Fibroblast of lung (primary cell): Measurements from ENCODE around the gene LPIN3. TPM values are rescaled to one million over a fixed set of nuclear protein-coding genes. Genes with fewer than 3 reads are reported as not detected.

Source experiments
- DNase-seq, 2 donors: peaks; one replicate each; pipeline versions ENCODE4 v3.0.0 to v3.0.0-alpha.2; 2010; ENCODE audit warnings: low read depth in 2 of 2
- H2AFZ ChIP-seq: 2 replicates; pipeline ENCODE4 v1.5.1; 2012; ENCODE audit warnings: low read length, control low read depth, inconsistent platforms
- H3K27ac ChIP-seq: 2 replicates; pipeline ENCODE4 v1.5.1; 2011; ENCODE audit warnings: low read length, control low read depth; ENCODE audit not compliant: insufficient read depth
- H3K27me3 ChIP-seq: 2 replicates; pipeline ENCODE4 v1.5.1; 2011; ENCODE audit warnings: mild to moderate bottlenecking, low read length; ENCODE audit not compliant: control insufficient read depth, insufficient read depth
- H3K36me3 ChIP-seq: 2 replicates; pipeline ENCODE4 v1.5.1; 2011; ENCODE audit warnings: low read length; ENCODE audit not compliant: control insufficient read depth, insufficient read depth
- H3K4me1 ChIP-seq: 2 replicates; pipeline ENCODE4 v1.5.1; 2011; ENCODE audit warnings: low read length; ENCODE audit not compliant: control insufficient read depth, insufficient read depth; ENCODE audit errors: extremely low read depth
- H3K4me2 ChIP-seq: 2 replicates; pipeline ENCODE4 v1.5.1; 2011; ENCODE audit warnings: low read length, control low read depth; ENCODE audit not compliant: insufficient read depth; ENCODE audit errors: extremely low read depth
- H3K4me3 ChIP-seq, 4 experiments: fragments of 200-600 bp in 1 of 4; sonication (generic) in 1 of 4; replicated peaks in 1 of 4; 2 replicates each; pipeline ENCODE4 v1.5.1; 2011 to 2016; ENCODE audit warnings: low read length in 4 of 4, low read depth in 3 of 4, mild to moderate bottlenecking in 3 of 4, control low read depth in 2 of 4, inconsistent platforms in 1 of 4, mixed read lengths in 1 of 4; ENCODE audit not compliant: insufficient read depth in 1 of 4; ENCODE audit errors: control extremely low read depth in 1 of 4
- H3K79me2 ChIP-seq: 2 replicates; pipeline ENCODE4 v1.5.1; 2012; ENCODE audit warnings: mild to moderate bottlenecking, low read length, inconsistent platforms; ENCODE audit not compliant: control insufficient read depth, insufficient read depth
- H3K9ac ChIP-seq: 2 replicates; pipeline ENCODE4 v1.5.1; 2011; ENCODE audit warnings: mild to moderate bottlenecking, low read length, control low read depth; ENCODE audit not compliant: insufficient read depth
- H3K9me3 ChIP-seq: 2 replicates; pipeline ENCODE4 v1.5.1; 2012; ENCODE audit warnings: low read depth, low read length; ENCODE audit not compliant: control insufficient read depth, insufficient read depth
- H4K20me1 ChIP-seq: 2 replicates; pipeline ENCODE4 v1.5.1; 2011; ENCODE audit warnings: low read length; ENCODE audit not compliant: control insufficient read depth, insufficient read depth; ENCODE audit errors: extremely low read depth
- CTCF ChIP-seq, 2 donors: IDR thresholded peaks in 1 of 2; conservative IDR thresholded peaks in 1 of 2; 1 replicate in 1 of 2; 2 replicates in 1 of 2; pipeline ENCODE4 v1.5.1; 2011 to 2012; ENCODE audit warnings: low read length in 2 of 2, control low read depth in 1 of 2, inconsistent platforms in 1 of 2, low read depth in 1 of 2, mild to moderate bottlenecking in 1 of 2
- EZH2 ChIP-seq: IDR thresholded peaks from 2 replicates; pipeline ENCODE4 v1.5.1; 2012; ENCODE audit warnings: low read length, control low read depth, mild to moderate bottlenecking; ENCODE audit errors: missing control alignments
- polyA plus RNA-seq, 2 donors: library from polyadenylated mRNA; depleted of rRNA in 1 of 2; stranded (reverse) in 1 of 2; unstranded in 1 of 2; fragments of >200 nt; gene quantifications; 2 replicates each; pipeline ENCODE4 v1.2.1, GENCODE V29; 2011 to 2012; ENCODE audit warnings: missing spikeins in 1 of 2
- total RNA-seq: library from RNA; depleted of rRNA; stranded (reverse); fragments of >200 nt; gene quantifications from 2 replicates; pipeline ENCODE4 v1.2.1, GENCODE V29; 2014

The LPIN3 gene
- total and polyA plus RNA-seq, 2 donors (not counting 1 experiment from before 2014, with no cell fraction given) = 4.7 to 5.1 TPM

GRCh38 chr20:41356951-41357350, 16.3 kb downstream of the LPIN3 start:
- H3K9ac ChIP-seq = no peak overlapping the region
- H3K27ac ChIP-seq = no peak overlapping the region
- no peaks in the 10 kb centered on the region for H3K4me1 ChIP-seq
- H3K9me3 ChIP-seq = no peaks in the 10 kb centered on the region
- H3K4me2 ChIP-seq = no peak overlapping the region
- H4K20me1 ChIP-seq = no peaks in the 10 kb centered on the region
- no peaks in the 10 kb centered on the region for H3K27me3 ChIP-seq
- H3K4me3 ChIP-seq = no peak overlapping the region
- no peaks in the 10 kb centered on the region for H3K79me2 ChIP-seq
- TF ChIP-seq CTCF (conservative IDR thresholded peaks at IDR 0.05 in 1 of 2, IDR thresholded peaks at IDR 0.05 in 1 of 2; ENCODE audit: low read depth in 1 of 2, low read length in 2 of 2) = no peak
- H2AFZ ChIP-seq = no peak overlapping the region
- no peak for DNase-seq
- H3K36me3 ChIP-seq = no peaks in the 10 kb centered on the region

GRCh38 chr20:41357424-41358163, 17.0 kb downstream of the LPIN3 start:
- no peak overlapping the region for H3K27ac ChIP-seq
- H3K4me1 ChIP-seq = no peaks in the 10 kb centered on the region
- H3K4me3 ChIP-seq = no peak overlapping the region
- H3K9ac ChIP-seq = no peak overlapping the region
- H3K9me3 ChIP-seq = no peaks in the 10 kb centered on the region
- TF ChIP-seq EZH2 (no peak), CTCF (conservative IDR thresholded peaks at IDR 0.05 in 1 of 2, IDR thresholded peaks at IDR 0.05 in 1 of 2; ENCODE audit: low read depth in 1 of 2, low read length in 2 of 2) (no peak)
- H2AFZ ChIP-seq = no peak overlapping the region
- DNase-seq = no peak
- no peak overlapping the region for H3K4me2 ChIP-seq
- no peaks in the 10 kb centered on the region for H3K36me3 ChIP-seq
- H3K27me3 ChIP-seq = no peaks in the 10 kb centered on the region
- H4K20me1 ChIP-seq = no peaks in the 10 kb centered on the region
- H3K79me2 ChIP-seq = no peaks in the 10 kb centered on the region

- Histone ChIP-seq H3K4me3 (no peak overlapping the region), H4K20me1 (no peaks in the 10 kb centered on the region), H3K4me2 (no peak overlapping the region), H2AFZ (no peak overlapping the region), H3K9ac (no peak overlapping the region), H3K36me3 (no peaks in the 10 kb centered on the region), H3K27ac (no peak overlapping the region), H3K79me2 (no peaks in the 10 kb centered on the region), H3K4me1 (no peaks in the 10 kb centered on the region), H3K9me3 (no peaks in the 10 kb centered on the region), H3K27me3 (no peaks in the 10 kb centered on the region)
- TF ChIP-seq EZH2 = no peak
- DNase-seq = no peak
Measured at GRCh38 chr20:41358230-41358629, 17.6 kb downstream of the LPIN3 start.
